Sigmoid colon (tissue), 3 donors: ENCODE data around the gene CACNA1G.

Experiments used
- CTCF ChIP-seq, 4 experiments: fragments of 450-650 bp in 3 of 4; fragments of 200-600 bp in 1 of 4; IDR thresholded peaks; one replicate each; pipeline ENCODE4 v1.5.1; 2016 to 2019; ENCODE audit warnings: antibody characterized with exemption in 4 of 4, mild to moderate bottlenecking in 3 of 4, moderate library complexity in 2 of 4
- POLR2A ChIP-seq, 2 donors: fragments of 450-650 bp; IDR thresholded peaks; one replicate each; pipeline ENCODE4 v1.6.1; 2016; ENCODE audit warnings: antibody characterized with exemption in 2 of 2, mild to moderate bottlenecking in 2 of 2, moderate library complexity in 2 of 2

GRCh38 chr17:50551884-50552283, 8.6 kb upstream of the CACNA1G start:
- TF ChIP-seq POLR2A (IDR thresholded peaks at IDR 0.05) (no peak), CTCF (IDR thresholded peaks at IDR 0.05) (no peak)
